Posterior cingulate gyrus (tissue), 11 donors: ENCODE results near the gene MORC1.

Source experiments
- DNase-seq, 10 donors: peaks; one replicate each; pipeline versions ENCODE4 v3.0.0 to v3.0.0-alpha.2; 2020 to 2021; ENCODE audit warnings: mixed read lengths in 3 of 10
- intact Hi-C: fragments of 100-400 bp; cut with DNase I; formaldehyde crosslinking; loops from one replicate; pipeline ENCODE4 v1.15.1; 2023

Gene MORC1

GRCh38 chr3:108951820-108952501 is 166.0 kb downstream of the MORC1 start:
- intact Hi-C loops = no loop called here

GRCh38 chr3:108947855-108948254 is 170.1 kb downstream of the MORC1 start:
- DNase-seq = no peak
- intact Hi-C loops = no loop called here

More at GRCh38 chr3:108951820-108952501, 166.0 kb downstream of the MORC1 start:
- DNase-seq = no peak

GRCh38 chr3:108946292-108947285 is 171.3 kb downstream of the MORC1 start:
- intact Hi-C loops = no loop called here
- no peak for DNase-seq

DNA sequence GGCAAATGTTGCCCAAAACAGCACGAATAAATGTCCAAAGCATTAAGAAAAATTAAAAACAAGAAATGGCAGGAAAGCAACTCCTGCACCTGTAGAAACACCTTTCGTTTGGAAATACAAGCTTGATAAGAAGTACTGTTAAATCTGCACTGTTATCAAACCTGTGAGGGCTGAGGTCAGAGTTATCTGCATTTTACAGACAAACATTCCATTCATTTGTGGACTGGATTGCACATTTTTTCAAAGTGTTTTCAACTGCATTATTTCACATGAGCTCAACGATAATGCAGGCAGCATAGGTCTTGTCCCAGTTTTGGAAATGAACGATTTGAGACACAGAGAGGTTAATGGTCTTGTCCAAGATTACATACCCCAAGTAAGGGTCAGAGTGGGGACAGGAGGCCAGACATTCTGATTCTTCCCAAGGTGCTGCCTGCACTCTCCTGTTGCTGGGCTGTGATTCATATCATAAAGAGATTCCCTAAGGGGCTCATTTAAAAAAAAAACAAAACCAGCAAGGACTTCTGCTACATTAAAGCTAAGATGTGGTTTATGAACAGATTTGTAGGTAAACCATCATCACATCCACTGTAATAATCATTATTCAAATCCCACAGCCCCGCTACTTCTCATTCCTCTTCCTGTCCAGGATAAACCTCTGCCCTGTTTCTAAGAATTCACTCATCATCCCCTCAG is 177.2 kb downstream of the MORC1 start:
- no peak for DNase-seq
- intact Hi-C loops = no loop called here

- no peak for DNase-seq
- intact Hi-C loops = no loop called here
These were observed 177.8 kb downstream of the MORC1 start for GRCh38 chr3:108940166-108940565.

DNA sequence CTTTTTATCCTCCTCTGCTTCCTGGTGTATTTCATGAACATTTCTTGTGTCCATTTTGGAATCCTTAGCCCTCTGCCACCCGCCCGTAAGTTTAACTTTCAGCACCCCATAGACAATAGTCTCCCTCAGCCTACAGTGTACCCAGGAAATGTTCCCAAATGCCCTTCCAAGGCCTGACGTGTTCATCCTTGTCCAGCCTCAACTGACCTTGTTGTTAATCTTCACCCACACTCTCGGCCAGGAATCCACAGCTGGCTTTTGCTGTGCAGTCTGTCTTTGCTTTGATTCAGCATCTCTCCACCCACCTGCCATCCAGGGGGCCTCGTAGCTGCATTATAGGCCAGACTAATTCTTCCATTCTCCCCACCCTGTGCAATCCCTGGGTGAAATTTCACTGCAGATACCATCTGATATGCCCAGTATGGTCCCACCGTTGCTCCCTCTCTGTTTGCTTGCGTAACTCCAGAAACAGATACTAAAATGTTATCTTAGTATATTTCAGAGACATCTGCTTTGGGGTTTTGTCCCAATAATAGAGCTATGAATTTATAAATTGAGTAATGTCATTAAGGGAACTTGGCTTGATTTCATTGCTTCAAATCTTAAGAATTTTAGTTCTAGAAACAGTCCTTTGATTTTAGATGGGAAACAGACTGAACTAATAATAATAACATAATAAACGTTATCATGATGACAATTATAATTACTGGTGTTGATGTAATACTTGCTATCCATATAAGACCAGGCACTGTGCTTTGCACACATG is 180.8 kb downstream of the MORC1 start:
- DNase-seq = no peak
- intact Hi-C loops = no loop called here

- intact Hi-C loops = no loop called here
- no peak for DNase-seq
These were observed 186.9 kb downstream of the MORC1 start for GRCh38 chr3:108931035-108931434.

GRCh38 chr3:108918866-108919265 is 199.1 kb downstream of the MORC1 start:
- no peak for DNase-seq
- intact Hi-C loops = loop anchor here (5.0 kb wide), 1 partner anchor 432 kb away; no protein-coding TSS in a partner anchor

DNA sequence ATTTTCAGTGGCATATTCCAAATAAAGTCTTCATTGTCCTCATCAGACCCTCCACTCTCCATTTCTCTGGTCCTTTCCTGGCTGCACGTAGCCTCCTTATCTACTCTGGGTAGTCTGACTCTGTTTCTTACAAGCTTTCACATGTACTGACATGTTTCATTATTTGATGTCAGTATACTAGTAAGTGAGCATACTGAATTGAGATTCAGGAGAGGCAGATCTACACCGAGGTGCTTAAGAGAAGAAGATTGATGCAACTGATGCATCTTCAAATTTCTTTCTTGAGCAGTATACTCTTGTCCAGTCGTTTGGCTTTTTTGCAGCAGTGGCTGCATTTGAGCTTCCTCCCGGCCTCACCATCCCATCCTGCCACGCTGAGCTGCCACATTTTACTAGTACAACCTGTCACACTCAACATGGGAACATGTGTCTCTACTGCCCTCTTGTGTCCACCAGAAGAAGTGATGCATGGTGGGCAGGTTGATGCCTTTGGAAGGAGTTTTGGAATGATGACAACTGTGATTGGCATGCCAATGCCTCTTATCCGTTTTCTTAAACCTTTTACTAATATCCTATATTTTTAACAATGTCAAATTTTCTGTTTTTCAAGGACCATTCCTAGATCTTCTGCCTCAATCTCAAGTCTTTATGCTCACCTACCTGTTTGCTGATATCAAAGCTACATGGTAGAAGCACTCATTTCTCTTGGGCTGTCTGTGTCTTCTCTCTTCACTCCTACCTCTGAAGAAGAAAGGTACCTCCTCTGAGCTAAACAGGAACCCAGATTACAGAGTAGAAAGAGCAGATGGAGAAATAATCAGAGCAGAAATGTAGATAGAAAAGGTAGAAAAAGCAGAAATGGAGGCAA is 202.9 kb downstream of the MORC1 start:
- DNase-seq = peak in 6 of 10 donors; percentile 20 to 89 (median 46)
- intact Hi-C loops = loop anchor here (1.0 to 5.0 kb wide), 2 partner anchors 253 to 428 kb away; no protein-coding TSS in a partner anchor

GRCh38 chr3:108909799-108910198 is 208.1 kb downstream of the MORC1 start:
- intact Hi-C loops = no loop called here
- no peak for DNase-seq
